ENCODE results near the gene FOXP2.
A peak's percentile ranks its signal among the peaks of the same experiment; 100 is the strongest.
"Not testable (repeated sequence)": the region's sequence is repeated elsewhere in the genome, so short reads cannot be mapped to it uniquely, and the experiment has no call there.

Gene FOXP2

DNA sequence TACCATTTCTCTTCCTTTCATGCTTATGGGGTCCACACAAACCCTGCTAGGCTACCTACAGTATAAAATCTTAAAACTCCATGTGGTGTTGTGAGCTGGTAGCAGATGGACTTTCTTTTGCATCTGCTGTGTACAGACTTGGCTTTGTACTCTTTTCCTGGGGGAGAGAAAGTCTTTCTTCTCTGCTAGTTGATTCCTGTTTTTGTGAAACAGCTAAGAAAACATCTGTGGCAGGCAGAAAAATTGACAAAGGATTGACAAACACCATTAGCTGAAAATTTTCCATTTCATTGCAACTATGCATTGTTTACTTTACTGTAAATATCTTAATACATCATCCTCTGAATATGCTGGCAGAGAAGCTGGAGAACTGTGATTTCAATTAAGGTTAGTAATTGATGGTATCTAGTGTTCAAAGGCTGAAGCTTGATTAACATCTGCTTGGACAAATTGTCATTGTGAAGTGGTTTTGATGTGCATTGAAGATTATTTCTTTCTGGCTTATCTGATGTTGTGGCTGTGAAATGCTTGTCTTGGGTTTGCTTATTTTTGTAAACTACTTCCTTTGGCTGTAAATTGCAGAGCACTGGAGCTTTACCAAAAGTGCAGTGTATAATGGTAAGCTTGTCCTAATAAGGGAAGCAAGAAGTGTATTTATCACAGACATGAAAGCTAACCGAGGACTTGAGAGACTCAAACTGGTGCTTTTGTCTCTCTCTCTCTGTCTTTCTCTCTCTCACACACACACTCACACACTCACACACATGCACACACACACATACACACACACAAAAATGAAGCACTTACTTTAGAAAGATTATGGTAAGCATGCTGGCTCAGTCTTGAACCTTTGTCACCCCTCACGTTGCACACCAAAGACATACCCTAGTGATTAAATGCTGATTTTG lies at the start of gene FOXP2:
Gene FOXP2 (plus strand): TSS at position 660 of the 908 bp plus-strand sequence. CDS start 11,697 bp downstream, outside the sequence.
- Histone ChIP-seq H3K36me3 (ENCODE audit: insufficient read depth, low read length) (no peaks in the 10 kb centered on the region), H3K9me3 (ENCODE audit: control insufficient read depth, insufficient read depth, low read length) (no peaks in the 10 kb centered on the region), H3K9ac (ENCODE audit: low read depth, low read length) (peak within 1 kb of the TSS; percentile 19; the same call in 1 of the 2 replicates), H3K4me1 (ENCODE audit: insufficient read depth, low read length) (peaks cover 15% of the 10 kb centered on the region)

DNA sequence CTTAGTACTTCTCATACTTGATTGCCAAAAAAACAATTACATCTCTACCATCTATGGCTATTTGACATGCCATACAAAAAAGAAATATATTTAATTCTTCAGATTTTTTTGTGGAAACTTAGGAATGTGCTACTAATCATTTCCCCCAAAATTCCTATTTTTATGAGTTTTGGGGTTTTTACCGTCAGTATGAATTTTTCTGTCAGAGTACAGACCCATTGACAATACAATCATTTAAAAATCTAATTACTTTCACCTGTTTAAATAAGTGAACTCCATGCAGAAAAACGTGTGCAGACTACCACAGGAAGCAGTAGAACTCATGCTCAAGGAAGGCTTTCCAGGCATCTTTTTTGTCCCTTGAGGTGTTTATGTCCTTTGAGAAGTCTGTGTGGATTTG lies 48.8 kb upstream of the FOXP2 start:
- H3K36me3 ChIP-seq (ENCODE audit: insufficient read depth, low read length) = no peaks in the 10 kb centered on the region
- H3K4me1 ChIP-seq (ENCODE audit: insufficient read depth, low read length) = no peaks in the 10 kb centered on the region
- no peak overlapping the region for H3K9ac ChIP-seq (ENCODE audit: low read depth, low read length)
- no peaks in the 10 kb centered on the region for H3K9me3 ChIP-seq (ENCODE audit: control insufficient read depth, insufficient read depth, low read length)

DNA sequence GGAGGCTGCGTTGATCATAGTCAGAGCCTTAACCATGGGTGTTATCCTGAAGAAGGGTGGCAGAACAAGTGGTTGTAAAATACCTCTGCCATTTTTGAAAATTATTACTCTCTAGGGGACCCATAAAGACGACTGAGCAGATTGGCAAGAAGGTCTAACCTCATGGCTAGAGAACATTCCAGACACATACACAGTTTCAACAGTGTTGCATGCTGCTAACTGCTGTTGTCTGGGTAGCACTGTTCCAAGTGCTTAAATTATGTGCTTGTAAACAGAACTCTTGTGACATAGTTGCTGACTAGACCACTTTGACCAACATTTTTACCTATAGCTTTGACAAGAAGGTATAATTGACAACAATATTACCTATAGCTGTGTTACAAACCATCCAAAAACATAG lies 46.1 kb upstream of the FOXP2 start:
- no peak overlapping the region for H3K9ac ChIP-seq (ENCODE audit: low read depth, low read length)
- H3K9me3 ChIP-seq (ENCODE audit: control insufficient read depth, insufficient read depth, low read length) = no peaks in the 10 kb centered on the region
- no peaks in the 10 kb centered on the region for H3K36me3 ChIP-seq (ENCODE audit: insufficient read depth, low read length)
- no peaks in the 10 kb centered on the region for H3K4me1 ChIP-seq (ENCODE audit: insufficient read depth, low read length)

DNA sequence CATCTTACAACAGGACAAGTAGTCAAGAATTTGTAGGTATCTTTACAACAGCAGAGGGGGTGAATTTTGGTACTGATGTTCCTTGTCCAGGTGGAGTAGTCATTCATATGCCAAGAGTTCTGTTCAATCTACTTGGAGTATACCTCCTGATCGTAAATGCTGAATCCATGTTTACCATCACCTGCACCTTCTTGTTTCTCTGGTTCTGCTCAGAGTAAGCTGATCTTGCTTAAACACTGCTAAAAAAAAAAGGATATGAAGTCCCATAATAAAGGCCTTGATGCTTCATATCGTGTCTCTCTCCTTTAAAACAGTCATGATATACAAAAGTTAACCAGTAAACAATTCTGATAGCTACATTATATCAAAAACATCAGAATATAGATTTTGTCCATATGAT lies 45.3 kb upstream of the FOXP2 start:
- Histone ChIP-seq H3K36me3 (ENCODE audit: insufficient read depth, low read length) (no peaks in the 10 kb centered on the region), H3K9me3 (ENCODE audit: control insufficient read depth, insufficient read depth, low read length) (no peaks in the 10 kb centered on the region), H3K4me1 (ENCODE audit: insufficient read depth, low read length) (no peaks in the 10 kb centered on the region), H3K9ac (ENCODE audit: low read depth, low read length) (no peak overlapping the region)

DNA sequence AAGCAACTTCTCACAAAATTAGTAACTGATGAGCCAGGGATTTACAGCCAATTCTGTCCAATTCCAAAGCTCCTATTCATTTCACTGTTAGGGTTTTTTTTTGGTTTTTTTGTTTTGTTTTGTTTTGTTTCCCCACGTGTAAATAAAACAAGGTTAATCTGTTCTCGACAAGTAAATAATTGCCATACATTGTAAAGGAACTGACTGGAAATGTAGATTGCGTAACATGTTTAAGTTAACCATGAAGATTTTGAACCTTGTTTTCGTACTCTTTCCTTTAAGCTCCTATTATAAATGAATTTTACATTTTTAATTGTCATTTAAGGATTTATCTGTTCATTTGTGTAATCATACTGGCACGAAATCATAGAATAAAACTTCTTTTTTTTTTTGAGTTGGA lies 42.0 kb upstream of the FOXP2 start:
- H3K4me1 ChIP-seq (ENCODE audit: insufficient read depth, low read length) = no peaks in the 10 kb centered on the region
- H3K9ac ChIP-seq (ENCODE audit: low read depth, low read length) = no peak overlapping the region
- no peaks in the 10 kb centered on the region for H3K9me3 ChIP-seq (ENCODE audit: control insufficient read depth, insufficient read depth, low read length)

DNA sequence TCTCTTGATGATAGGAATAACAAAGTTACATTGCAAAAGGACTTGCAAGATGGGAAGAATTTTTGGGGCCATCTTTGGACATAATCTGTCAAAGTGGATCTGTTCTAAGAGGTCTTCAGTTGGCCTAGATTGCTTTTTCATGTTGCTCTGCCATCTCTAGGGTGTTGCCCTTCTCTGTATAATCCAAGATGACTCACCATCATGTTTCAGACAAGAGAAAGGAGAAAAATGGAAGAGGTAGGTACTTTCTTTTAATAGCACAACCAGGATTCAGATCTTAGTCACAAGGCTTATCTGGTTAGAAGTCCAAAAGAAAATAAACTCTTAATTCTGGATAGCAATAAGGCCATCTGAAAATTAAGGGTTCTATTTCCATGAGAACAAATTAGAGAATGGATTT lies 38.7 kb upstream of the FOXP2 start:
- Histone ChIP-seq H3K9ac (ENCODE audit: low read depth, low read length) (no peak overlapping the region), H3K9me3 (ENCODE audit: control insufficient read depth, insufficient read depth, low read length) (no peaks in the 10 kb centered on the region), H3K36me3 (ENCODE audit: insufficient read depth, low read length) (no peaks in the 10 kb centered on the region), H3K4me1 (ENCODE audit: insufficient read depth, low read length) (no peaks in the 10 kb centered on the region)

More for the DNA sequence above, 42.0 kb upstream of the FOXP2 start:
- no peaks in the 10 kb centered on the region for H3K36me3 ChIP-seq (ENCODE audit: insufficient read depth, low read length)

DNA sequence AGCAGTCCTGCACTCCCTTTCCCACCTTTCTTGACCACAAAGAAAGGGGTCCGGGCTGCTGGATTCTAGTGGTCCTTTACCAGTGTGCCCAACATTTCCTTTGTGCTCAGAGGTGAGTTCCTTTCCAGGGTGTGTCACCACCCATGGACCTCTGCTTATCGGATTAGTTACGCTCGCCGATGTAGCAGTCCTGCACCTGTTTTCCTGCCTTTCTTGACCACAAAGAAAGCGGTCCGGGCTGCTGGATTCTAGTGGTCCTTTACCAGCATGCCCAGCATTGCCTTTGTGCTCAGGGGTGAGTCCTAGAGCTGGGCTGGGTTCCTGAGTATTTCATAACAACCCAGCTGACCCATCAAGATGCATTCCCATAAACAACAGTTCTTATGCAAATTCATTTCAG lies 30.7 kb upstream of the FOXP2 start:
- H3K9me3 ChIP-seq (ENCODE audit: control insufficient read depth, insufficient read depth, low read length); H3K4me1 ChIP-seq (ENCODE audit: insufficient read depth, low read length); H3K36me3 ChIP-seq (ENCODE audit: insufficient read depth, low read length); H3K9ac ChIP-seq (ENCODE audit: low read depth, low read length): not testable (repeated sequence)

DNA sequence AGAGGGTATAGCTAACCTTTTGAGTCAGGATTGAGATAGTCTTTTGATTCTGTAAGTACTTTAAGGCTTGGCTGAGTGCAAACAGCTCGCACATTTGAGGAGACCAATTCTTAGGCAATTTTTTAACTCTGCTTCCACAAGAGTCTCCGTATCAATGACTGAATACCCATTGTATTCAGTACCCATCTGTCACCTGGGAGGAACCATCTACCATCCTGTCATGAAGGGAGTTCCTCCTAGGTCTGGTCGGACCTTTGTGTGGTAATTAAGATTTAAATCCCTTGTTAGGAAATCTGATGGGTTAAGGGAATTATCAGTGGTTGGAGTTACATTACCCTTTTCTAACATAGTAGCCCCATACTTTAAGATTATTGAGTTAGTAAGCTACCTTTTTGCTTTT lies 30.3 kb upstream of the FOXP2 start:
- H3K9me3 ChIP-seq (ENCODE audit: control insufficient read depth, insufficient read depth, low read length); H3K4me1 ChIP-seq (ENCODE audit: insufficient read depth, low read length); H3K36me3 ChIP-seq (ENCODE audit: insufficient read depth, low read length); H3K9ac ChIP-seq (ENCODE audit: low read depth, low read length): not testable (repeated sequence)

DNA sequence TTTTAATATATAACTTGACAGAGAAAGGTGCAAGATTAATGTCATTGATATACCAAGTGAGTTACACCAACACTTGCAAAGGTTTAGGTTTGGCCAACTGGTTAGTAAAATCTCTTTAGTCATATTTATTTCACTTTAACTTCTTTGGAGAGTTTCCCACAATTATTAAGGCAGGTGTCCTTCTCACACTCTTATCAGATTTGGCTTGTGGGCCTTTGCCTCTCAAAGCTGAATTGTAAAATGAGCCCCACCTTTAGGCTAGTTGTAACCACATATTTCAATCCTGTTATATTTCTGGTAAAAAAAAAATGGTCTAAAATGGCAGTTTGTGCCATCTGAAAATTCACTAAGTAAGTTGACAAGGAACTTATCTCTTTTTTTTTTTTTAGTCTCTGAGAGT lies 26.6 kb upstream of the FOXP2 start:
- Histone ChIP-seq H3K9ac (ENCODE audit: low read depth, low read length) (no peak overlapping the region), H3K9me3 (ENCODE audit: control insufficient read depth, insufficient read depth, low read length) (no peaks in the 10 kb centered on the region), H3K36me3 (ENCODE audit: insufficient read depth, low read length) (no peaks in the 10 kb centered on the region), H3K4me1 (ENCODE audit: insufficient read depth, low read length) (no peaks in the 10 kb centered on the region)

DNA sequence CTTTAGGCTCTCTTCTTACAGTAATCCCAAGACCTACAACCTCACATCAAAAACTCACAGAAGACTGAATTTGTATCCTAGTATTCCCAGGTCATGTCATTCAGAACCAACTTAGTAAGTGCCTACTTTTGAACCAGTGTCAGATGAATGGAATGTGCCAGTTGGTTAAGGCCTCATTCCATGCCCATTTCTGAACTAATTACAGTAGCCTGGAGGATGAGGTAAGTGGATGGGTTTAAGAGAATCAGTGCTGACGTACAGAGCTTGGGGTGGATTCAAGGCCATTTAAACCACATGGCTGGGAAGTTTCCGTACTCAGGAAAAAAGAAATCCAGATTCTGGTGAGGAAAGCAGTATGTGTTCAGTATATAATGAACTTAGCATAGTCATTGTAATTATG lies 21.9 kb upstream of the FOXP2 start:
- Histone ChIP-seq H3K9me3 (ENCODE audit: control insufficient read depth, insufficient read depth, low read length) (no peaks in the 10 kb centered on the region), H3K9ac (ENCODE audit: low read depth, low read length) (no peak overlapping the region), H3K36me3 (ENCODE audit: insufficient read depth, low read length) (no peaks in the 10 kb centered on the region), H3K4me1 (ENCODE audit: insufficient read depth, low read length) (no peaks in the 10 kb centered on the region)

DNA sequence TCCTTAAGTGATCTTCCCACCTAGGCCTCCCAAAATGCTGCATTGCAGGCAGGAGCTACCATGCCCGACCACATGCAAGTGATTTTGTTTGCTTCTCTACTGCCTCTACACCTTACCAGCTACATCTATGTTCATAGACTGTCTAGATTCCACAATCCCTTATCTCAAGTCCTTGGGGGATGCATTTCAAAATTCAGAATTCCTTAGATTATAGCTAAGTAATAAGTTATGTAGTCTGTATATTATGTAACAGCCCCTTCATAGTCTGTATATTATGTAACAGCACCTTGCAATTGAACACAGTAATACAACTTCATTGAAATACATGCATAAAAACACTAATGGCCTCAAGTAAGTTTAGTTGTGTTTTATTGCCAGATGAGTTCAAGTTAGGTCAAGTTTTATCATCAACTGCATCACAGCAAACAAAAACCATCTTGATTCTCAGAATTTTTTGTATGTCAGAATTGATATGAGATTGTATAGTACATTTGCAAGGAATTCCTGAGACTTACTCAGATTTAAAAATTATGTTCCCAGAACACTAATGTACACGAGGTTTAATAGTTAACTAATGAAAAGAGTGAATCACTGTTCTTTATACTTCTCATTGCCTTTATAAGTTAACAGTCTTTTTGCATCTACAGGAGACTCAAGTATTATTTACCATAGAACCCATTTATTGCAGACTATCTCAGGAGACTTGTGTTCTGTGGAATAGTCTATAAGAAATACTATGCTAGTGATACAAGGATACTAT lies 11.6 kb upstream of the FOXP2 start:
- no peaks in the 10 kb centered on the region for H3K4me1 ChIP-seq (ENCODE audit: insufficient read depth, low read length)
- no peak overlapping the region for H3K9ac ChIP-seq (ENCODE audit: low read depth, low read length)
- no peaks in the 10 kb centered on the region for H3K36me3 ChIP-seq (ENCODE audit: insufficient read depth, low read length)

DNA sequence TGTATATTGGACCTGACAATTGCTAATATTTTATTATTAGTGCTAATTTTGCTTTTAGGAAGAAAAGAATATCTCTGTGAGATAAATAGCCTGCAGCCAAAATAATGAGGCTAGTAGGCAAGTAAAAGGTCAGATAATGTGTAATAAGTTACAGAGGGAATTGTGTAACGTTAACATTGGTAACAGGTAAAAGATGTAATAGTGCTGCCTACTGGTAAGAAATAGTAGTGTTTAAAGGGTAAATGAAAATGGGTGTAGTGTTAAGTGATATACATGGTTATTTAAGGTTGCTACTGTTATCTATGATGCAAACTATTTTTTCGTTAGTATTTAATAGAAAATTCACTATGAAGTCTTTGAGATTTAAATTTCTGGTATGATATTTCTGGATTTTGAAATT lies 9.2 kb upstream of the FOXP2 start:
- H3K4me1 ChIP-seq (ENCODE audit: insufficient read depth, low read length) = no peaks in the 10 kb centered on the region

More for the DNA sequence above, 11.6 kb upstream of the FOXP2 start:
- H3K9me3 ChIP-seq (ENCODE audit: control insufficient read depth, insufficient read depth, low read length) = no peaks in the 10 kb centered on the region

DNA sequence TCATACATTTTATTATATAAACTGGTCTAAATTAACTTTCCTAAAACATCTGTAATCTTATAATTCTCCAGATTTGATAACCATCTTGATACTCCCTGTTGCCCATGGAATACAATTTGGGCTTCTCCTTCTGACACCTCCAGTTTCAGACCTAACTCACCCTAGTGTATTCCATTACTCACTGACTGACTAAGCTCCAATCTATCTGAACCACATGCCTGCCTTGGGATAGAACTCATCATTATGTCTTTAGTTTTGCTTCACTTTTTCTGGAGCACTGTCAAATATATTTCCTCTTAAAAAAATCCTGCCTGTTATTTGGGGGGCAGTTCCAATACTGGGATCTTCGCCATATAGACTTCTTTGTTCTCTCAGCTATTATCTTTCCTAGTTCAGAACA lies 4.9 kb upstream of the FOXP2 start:
- H3K4me1 ChIP-seq (ENCODE audit: insufficient read depth, low read length) = peaks cover 12% of the 10 kb centered on the region
- no peaks in the 10 kb centered on the region for H3K9me3 ChIP-seq (ENCODE audit: control insufficient read depth, insufficient read depth, low read length)
- no peaks in the 10 kb centered on the region for H3K36me3 ChIP-seq (ENCODE audit: insufficient read depth, low read length)
- H3K9ac ChIP-seq (ENCODE audit: low read depth, low read length) = no peak overlapping the region

More for the DNA sequence above, 9.2 kb upstream of the FOXP2 start:
- Histone ChIP-seq H3K9ac (ENCODE audit: low read depth, low read length) (no peak overlapping the region), H3K9me3 (ENCODE audit: control insufficient read depth, insufficient read depth, low read length) (no peaks in the 10 kb centered on the region), H3K36me3 (ENCODE audit: insufficient read depth, low read length) (no peaks in the 10 kb centered on the region)

DNA sequence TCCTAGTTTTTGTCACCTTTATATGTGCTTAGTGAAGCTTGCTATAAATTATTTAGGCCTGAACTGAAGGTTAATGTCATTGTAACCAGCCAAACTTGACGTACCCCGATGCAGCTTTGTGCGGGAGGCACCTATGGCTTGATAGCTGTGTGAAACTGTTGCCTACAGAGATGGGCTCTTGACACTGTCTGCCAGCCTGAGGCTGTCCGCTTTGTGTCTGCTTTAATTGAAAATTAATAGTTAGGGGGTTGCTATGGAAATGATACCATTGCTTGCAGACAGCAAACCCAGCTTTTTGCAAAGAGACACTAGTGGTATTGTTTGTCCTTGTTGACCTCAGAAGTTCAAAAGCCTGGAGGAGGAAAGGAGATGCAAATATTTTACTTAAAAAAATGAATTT lies 2.1 kb upstream of the FOXP2 start:
- H3K4me1 ChIP-seq (ENCODE audit: insufficient read depth, low read length) = peaks cover 15% of the 10 kb centered on the region
- H3K9me3 ChIP-seq (ENCODE audit: control insufficient read depth, insufficient read depth, low read length) = no peaks in the 10 kb centered on the region
- H3K36me3 ChIP-seq (ENCODE audit: insufficient read depth, low read length) = no peaks in the 10 kb centered on the region
- H3K9ac ChIP-seq (ENCODE audit: low read depth, low read length) = no peak overlapping the region

DNA sequence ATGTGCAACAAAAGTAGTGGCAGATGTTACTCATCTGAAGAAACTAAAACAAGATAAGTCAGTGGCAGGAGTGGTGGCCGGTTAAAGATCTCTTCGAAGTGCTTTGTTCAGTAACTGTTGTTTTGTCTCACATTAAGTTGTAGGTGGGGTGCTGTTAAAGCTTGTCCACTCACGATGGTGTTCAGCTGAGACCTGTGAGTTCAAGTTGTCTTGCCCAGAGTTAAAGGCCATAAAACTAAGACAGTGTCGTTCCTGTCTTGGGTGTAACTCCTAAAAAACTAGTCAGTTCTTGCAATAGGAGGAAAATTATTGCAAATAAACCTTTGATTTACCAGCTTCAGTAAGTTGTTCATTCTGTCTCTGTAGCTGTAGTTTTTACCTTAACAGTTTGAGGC lies 857 bp upstream of the FOXP2 start:
- H3K9ac ChIP-seq (ENCODE audit: low read depth, low read length) = no peak overlapping the region

More for the DNA sequence above, 857 bp upstream of the FOXP2 start:
- Histone ChIP-seq H3K9me3 (ENCODE audit: control insufficient read depth, insufficient read depth, low read length) (no peaks in the 10 kb centered on the region), H3K4me1 (ENCODE audit: insufficient read depth, low read length) (peaks cover 15% of the 10 kb centered on the region), H3K36me3 (ENCODE audit: insufficient read depth, low read length) (no peaks in the 10 kb centered on the region)

All from ES-I3 (cell line).